ENCODE results near the gene TEX264. TPM values are rescaled to one million over a fixed set of nuclear protein-coding genes. Genes with fewer than 3 reads are reported as not detected.

The TEX264 gene
- total and polyA plus RNA-seq, 2 experiments from 2014 or later, result 74.1 to 83.9 TPM

DNA sequence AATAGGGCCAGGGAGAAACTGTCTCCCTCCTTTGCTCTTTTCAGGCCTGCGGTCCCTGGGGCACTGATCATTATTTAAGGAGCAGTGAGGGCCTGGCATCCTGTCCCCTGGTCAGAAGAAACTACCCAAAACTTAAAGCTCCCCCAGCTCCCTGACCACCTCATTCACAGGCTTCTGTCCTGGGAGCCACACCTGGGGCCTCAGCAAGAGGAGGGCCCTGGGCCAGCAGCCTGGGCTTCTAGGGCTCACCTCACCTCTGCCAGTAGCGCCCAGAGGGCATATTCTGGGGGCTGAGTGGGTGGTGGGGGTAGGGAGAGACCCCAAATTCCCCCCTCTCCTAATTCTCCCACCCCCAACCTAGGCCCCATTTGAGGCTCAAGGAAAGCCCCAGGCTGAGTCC, 31.1 kb downstream of the TEX264 start:
- Histone ChIP-seq H3K9me3 (ENCODE audit: low read depth) (no peaks in the 10 kb centered on the region), H3K4me3 (no peak overlapping the region), H3K36me3 (peaks cover 11% of the 10 kb centered on the region), H3K27me3 (peaks cover 1% of the 10 kb centered on the region), H3K27ac (no peak overlapping the region), H3K4me1 (ENCODE audit: low read depth) (peaks cover 17% of the 10 kb centered on the region)
- DNase-seq (ENCODE audit: low read depth in 1 of 2, low spot score in 1 of 2), result no peak
- TF ChIP-seq, protein P1, sequence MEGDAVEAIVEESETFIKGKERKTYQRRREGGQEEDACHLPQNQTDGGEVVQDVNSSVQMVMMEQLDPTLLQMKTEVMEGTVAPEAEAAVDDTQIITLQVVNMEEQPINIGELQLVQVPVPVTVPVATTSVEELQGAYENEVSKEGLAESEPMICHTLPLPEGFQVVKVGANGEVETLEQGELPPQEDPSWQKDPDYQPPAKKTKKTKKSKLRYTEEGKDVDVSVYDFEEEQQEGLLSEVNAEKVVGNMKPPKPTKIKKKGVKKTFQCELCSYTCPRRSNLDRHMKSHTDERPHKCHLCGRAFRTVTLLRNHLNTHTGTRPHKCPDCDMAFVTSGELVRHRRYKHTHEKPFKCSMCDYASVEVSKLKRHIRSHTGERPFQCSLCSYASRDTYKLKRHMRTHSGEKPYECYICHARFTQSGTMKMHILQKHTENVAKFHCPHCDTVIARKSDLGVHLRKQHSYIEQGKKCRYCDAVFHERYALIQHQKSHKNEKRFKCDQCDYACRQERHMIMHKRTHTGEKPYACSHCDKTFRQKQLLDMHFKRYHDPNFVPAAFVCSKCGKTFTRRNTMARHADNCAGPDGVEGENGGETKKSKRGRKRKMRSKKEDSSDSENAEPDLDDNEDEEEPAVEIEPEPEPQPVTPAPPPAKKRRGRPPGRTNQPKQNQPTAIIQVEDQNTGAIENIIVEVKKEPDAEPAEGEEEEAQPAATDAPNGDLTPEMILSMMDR (IDR thresholded peaks at IDR 0.05; ENCODE audit: low read depth, low read length), result no peak

DNA sequence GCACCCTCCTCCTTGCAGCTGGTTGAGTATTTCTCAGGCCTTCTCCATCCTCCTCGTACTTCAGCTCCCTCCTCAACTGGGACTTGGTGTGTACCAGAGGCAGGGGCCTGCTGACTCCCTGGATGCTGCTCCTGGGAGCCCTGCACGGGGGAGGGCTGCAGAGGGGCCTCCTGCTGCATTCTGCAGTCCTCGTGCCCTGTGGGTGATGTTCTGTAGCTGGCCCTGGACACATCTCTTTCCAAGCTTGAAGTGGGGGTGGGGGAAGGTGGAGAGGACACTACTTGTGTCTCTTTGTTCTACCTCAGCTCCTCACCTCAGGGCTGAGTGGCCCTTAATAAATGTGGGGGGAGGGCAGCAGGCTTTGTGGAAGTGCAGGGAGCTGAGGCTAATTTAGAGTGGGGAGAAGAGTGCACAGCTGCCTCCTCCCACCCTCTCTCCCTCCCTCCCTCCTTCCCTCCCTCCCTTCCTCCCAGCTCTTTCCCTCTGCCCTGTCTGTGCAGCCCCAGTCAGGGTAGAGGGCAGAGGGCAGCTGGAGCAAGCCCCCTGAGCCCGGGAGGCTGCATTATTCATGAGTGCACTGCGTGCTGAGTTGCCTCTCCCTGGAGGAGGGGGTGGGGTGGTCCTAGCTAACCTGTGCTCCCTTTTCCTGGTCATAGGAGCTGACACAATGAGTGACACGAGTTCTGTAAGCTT, 32.2 kb downstream of the TEX264 start:
- DNase-seq (ENCODE audit: low read depth in 1 of 2, low spot score in 1 of 2), result no peak
- H3K4me3 ChIP-seq, result no peak overlapping the region
- no peaks in the 10 kb centered on the region for H3K9me3 ChIP-seq (ENCODE audit: low read depth)

DNA sequence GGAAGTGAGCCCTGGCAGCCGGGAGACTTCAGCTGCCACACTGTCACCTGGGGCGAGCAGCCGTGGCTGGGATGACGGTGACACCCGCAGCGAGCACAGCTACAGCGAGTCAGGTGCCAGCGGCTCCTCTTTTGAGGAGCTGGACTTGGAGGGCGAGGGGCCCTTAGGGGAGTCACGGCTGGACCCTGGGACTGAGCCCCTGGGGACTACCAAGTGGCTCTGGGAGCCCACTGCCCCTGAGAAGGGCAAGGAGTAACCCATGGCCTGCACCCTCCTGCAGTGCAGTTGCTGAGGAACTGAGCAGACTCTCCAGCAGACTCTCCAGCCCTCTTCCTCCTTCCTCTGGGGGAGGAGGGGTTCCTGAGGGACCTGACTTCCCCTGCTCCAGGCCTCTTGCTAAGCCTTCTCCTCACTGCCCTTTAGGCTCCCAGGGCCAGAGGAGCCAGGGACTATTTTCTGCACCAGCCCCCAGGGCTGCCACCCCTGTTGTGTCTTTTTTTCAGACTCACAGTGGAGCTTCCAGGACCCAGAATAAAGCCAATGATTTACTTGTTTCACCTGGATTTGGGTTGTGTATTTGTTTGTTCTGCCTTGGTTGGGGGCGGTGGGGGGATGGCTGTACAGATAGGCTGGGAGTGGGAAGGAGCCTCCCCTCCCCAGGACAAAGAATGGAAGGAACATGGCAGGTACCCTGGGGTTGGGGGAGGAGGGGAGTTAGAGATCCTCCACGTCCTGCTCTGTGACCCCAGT, 32.9 kb downstream of the TEX264 start:
- TF ChIP-seq, protein P1 (IDR thresholded peaks at IDR 0.05; ENCODE audit: low read depth, low read length), result no peak
- peaks cover 11% of the 10 kb centered on the region for H3K36me3 ChIP-seq
- DNase-seq (ENCODE audit: low read depth in 1 of 2, low spot score in 1 of 2), result no peak
- no peaks in the 10 kb centered on the region for H3K9me3 ChIP-seq (ENCODE audit: low read depth)
- no peak overlapping the region for H3K4me3 ChIP-seq
- H3K27me3 ChIP-seq, result peaks cover 19% of the 10 kb centered on the region
- peaks cover 1% of the 10 kb centered on the region for H3K4me1 ChIP-seq (ENCODE audit: low read depth)
- H3K27ac ChIP-seq, result no peak overlapping the region

More for the DNA sequence above, 32.2 kb downstream of the TEX264 start:
- Histone ChIP-seq H3K27me3 (peaks cover 12% of the 10 kb centered on the region), H3K36me3 (peaks cover 11% of the 10 kb centered on the region), H3K27ac (no peak overlapping the region), H3K4me1 (ENCODE audit: low read depth) (peaks cover 8% of the 10 kb centered on the region)
- TF ChIP-seq, protein P1 (IDR thresholded peaks at IDR 0.05; ENCODE audit: low read depth, low read length), result no peak

DNA sequence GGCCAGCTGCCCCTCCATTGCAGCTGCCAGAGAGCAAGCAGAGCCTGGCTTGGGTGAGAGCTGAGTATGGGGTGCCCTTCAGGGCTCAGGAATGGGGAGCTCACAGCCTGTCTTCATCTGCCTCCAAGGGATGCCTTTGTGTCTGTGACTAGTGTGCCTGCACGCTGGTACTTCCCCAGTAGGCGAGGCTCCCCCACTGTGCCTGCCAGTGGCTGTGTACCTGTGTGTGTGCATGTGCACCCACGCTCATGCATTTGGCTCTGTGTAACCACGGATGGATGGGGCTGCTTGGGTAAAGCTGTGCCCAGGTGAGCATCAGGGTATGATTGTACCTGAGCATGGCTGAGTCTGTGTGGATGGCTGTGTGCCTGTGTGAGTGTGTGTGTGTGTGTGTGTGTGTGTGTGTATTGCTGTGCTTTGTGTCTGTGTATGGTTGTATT, 33.5 kb downstream of the TEX264 start:
- no peaks in the 10 kb centered on the region for H3K4me1 ChIP-seq (ENCODE audit: low read depth)
- no peak overlapping the region for H3K27ac ChIP-seq
- H3K9me3 ChIP-seq (ENCODE audit: low read depth), result no peaks in the 10 kb centered on the region
- H3K36me3 ChIP-seq, result peaks cover 8% of the 10 kb centered on the region
- no peak for DNase-seq (ENCODE audit: low read depth in 1 of 2, low spot score in 1 of 2)
- TF ChIP-seq, protein P1 (IDR thresholded peaks at IDR 0.05; ENCODE audit: low read depth, low read length), result no peak
- H3K4me3 ChIP-seq, result no peak overlapping the region
- peaks cover 24% of the 10 kb centered on the region for H3K27me3 ChIP-seq

DNA sequence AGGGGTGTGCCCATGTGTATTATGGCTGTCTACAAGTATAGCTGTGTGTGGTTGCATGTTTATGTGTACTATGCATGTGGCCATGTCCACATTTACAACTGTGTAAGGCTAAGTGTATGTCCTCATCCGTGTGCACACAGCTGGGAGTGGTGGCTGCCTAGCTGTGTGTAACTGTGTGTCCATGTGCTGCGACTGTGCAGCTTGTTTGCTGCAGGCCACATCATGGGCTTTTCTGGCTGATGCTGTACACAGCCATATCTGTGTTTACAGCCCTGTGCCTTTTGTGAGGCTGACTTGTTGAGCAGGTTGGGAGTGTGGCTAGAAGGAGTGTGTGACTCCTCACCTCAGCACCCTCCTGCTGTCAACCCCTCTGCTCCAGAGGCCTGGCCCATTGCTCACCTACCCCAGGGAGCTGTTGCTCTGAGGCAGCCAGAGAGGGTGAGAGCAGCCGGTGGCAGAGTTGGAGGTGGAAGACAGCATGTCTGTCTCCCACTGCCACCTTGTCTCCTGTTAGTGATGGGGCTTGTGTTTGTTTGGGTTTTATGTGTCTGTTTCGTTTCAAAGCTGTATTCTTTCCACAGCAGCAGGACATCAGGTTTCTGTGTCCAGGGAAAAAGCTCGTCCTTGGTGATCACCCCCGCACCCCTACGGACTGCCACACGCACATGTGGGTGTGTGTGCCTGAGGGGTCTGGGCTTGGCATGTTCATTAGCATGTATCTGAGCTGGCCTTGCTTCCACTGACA, 34.4 kb downstream of the TEX264 start:
- DNase-seq (ENCODE audit: low read depth in 1 of 2, low spot score in 1 of 2), result no peak
- peaks cover 24% of the 10 kb centered on the region for H3K27me3 ChIP-seq
- no peaks in the 10 kb centered on the region for H3K4me1 ChIP-seq (ENCODE audit: low read depth)
- no peak overlapping the region for H3K4me3 ChIP-seq
- no peaks in the 10 kb centered on the region for H3K9me3 ChIP-seq (ENCODE audit: low read depth)
- peaks cover 3% of the 10 kb centered on the region for H3K36me3 ChIP-seq
- TF ChIP-seq, protein P1 (IDR thresholded peaks at IDR 0.05; ENCODE audit: low read depth, low read length), result no peak
- H3K27ac ChIP-seq, result no peak overlapping the region
